ENCODE results near the gene SCTR.

Gene SCTR

DNA sequence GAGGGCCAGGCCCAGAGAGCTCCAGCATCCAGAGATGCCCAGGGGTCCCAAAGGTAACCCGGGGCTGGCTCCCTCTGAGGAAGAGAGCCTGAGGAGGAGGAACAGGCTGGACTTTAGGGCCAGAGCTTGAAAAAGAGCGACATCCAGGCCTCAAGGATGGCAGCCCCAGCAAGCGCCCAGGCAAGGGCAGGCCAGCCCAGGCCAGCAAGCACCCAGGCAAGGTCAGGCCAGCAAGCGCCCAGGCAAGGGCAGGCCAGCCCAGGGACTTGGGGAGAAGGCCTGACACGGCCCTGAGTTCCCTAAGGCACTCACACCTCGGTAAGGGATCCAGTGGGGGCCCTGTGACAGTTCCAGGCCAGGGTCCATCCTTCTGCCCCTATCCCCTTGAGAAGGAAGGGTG lies 127.1 kb downstream of the SCTR start:
- in situ Hi-C loops (cut with HindIII; ENCODE audit: low pct_ligation_motif_present, low sequenced_read_pairs), result no loop called here
- H3K27ac ChIP-seq, result no peak overlapping the region
- TF ChIP-seq, protein P1, sequence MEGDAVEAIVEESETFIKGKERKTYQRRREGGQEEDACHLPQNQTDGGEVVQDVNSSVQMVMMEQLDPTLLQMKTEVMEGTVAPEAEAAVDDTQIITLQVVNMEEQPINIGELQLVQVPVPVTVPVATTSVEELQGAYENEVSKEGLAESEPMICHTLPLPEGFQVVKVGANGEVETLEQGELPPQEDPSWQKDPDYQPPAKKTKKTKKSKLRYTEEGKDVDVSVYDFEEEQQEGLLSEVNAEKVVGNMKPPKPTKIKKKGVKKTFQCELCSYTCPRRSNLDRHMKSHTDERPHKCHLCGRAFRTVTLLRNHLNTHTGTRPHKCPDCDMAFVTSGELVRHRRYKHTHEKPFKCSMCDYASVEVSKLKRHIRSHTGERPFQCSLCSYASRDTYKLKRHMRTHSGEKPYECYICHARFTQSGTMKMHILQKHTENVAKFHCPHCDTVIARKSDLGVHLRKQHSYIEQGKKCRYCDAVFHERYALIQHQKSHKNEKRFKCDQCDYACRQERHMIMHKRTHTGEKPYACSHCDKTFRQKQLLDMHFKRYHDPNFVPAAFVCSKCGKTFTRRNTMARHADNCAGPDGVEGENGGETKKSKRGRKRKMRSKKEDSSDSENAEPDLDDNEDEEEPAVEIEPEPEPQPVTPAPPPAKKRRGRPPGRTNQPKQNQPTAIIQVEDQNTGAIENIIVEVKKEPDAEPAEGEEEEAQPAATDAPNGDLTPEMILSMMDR (IDR thresholded peaks at IDR 0.05; ENCODE audit: low read depth, low read length, missing control alignments), result no peak
- no peak overlapping the region for H3K4me3 ChIP-seq (ENCODE audit: low read depth, low read length)
- H3K27me3 ChIP-seq (replicated peaks), result no peaks in the 10 kb centered on the region
- no peaks in the 10 kb centered on the region for H3K36me3 ChIP-seq (replicated peaks)
- DNase-seq, result no peak

DNA sequence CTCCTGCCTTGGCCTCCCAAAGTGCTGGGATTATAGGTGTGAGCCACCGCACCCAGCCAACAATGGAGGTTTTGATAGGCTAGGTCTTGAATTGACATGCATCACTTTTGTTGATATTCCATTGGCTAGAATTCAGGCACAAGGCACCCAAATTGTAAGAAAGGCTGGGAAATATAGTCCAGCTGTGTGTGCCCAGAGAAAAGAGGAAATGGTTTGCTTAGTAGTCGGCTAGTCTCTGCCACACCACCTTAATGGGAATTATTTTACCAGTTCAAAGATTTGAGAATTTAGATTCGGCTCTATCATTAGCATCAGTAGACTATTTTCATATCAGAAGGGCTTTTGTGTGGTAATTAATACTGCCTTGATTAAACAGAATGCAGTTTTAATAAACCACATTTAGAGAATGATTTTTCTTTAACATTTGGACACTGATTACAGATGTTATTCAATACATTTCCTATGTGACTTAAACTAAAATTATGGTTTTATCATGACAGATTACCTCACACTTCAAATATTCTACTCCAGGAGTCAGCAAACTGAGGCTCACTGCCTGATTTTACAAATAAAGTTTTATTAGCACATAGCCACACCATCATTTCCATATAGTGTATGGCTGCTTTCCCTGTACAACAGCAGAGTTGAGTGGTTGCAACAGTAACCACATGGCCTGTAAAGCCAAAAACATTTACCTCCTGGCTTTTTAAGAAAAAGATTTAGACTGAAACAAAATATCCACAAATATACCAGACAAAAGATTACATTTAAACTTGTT lies 130.1 kb downstream of the SCTR start:
- Histone ChIP-seq H3K27ac (no peak overlapping the region), H3K36me3 (replicated peaks) (no peaks in the 10 kb centered on the region), H3K27me3 (replicated peaks) (no peaks in the 10 kb centered on the region), H3K4me3 (ENCODE audit: low read depth, low read length) (no peak overlapping the region)
- in situ Hi-C loops (cut with HindIII; ENCODE audit: low pct_ligation_motif_present, low sequenced_read_pairs), result no loop called here
- TF ChIP-seq, protein P1 (IDR thresholded peaks at IDR 0.05; ENCODE audit: low read depth, low read length, missing control alignments), result no peak
- no peak for DNase-seq
